B cell (primary cell): ENCODE results near the gene NLGN1. TPM values are rescaled to one million over a fixed set of nuclear protein-coding genes. Genes with fewer than 3 reads are reported as not detected.

Experiments
- ATAC-seq: fragments of 200-7000 bp; cut with Tn5 transposase; one replicate; pipeline ENCODE4 v1.10.0; 2021; ENCODE audit warnings: low read depth, mild to moderate bottlenecking, moderate number of reproducible peaks, moderate library complexity
- CTCF ChIA-PET: fragments of 350-600 bp; sonication (Branson Sonifier 250); formaldehyde crosslinking; loops from one replicate; lab custom pipeline; 2021; ENCODE audit warnings: antibody characterized with exemption, inconsistent platforms; lab: Charles Lee
- POLR2A ChIA-PET: fragments of 350-600 bp; sonication (Branson Sonifier 250); formaldehyde crosslinking; loops from one replicate; lab custom pipeline; 2021; ENCODE audit warnings: antibody characterized with exemption; lab: Charles Lee
- DNase-seq: peaks from one replicate; pipeline ENCODE4 v3.0.0; 2013
- H2AFZ ChIP-seq: 2 replicates; pipeline ENCODE4 v1.6.1; 2012; ENCODE audit warnings: mild to moderate bottlenecking, low read depth, low read length; ENCODE audit not compliant: insufficient read depth, poor library complexity, severe bottlenecking
- H3K27ac ChIP-seq, 2 donors: 1 replicate in 1 of 2; 2 replicates in 1 of 2; pipeline ENCODE4 v1.5.1; 2012 to 2013; ENCODE audit warnings: low read length in 2 of 2, mild to moderate bottlenecking in 2 of 2, moderate library complexity in 1 of 2
- H3K27me3 ChIP-seq, 4 experiments: fragments of 200-600 bp in 1 of 4; sonication (generic) in 1 of 4; replicated peaks in 1 of 4; 1 replicate in 2 of 4; 2 replicates in 2 of 4; pipeline versions ENCODE4 v1.6.1 to v1.7.0; 2013 to 2016; ENCODE audit warnings: low read length in 3 of 4, mild to moderate bottlenecking in 2 of 4, mixed read lengths in 1 of 4, moderate library complexity in 1 of 4; ENCODE audit not compliant: insufficient read depth in 4 of 4, control insufficient read depth in 3 of 4; ENCODE audit errors: control extremely low read depth in 1 of 4
- H3K36me3 ChIP-seq, 2 experiments: replicated peaks in 1 of 2; 1 replicate in 1 of 2; 2 replicates in 1 of 2; pipeline versions ENCODE4 v1.6.1 to v1.7.1; 2013; ENCODE audit warnings: low read length in 1 of 2; ENCODE audit not compliant: insufficient read depth in 2 of 2, control insufficient read depth in 1 of 2; ENCODE audit errors: control extremely low read depth in 1 of 2, extremely low read depth in 1 of 2
- H3K4me1 ChIP-seq, 2 donors: fragments of 200-600 bp in 1 of 2; sonication (generic) in 1 of 2; 1 replicate in 1 of 2; 2 replicates in 1 of 2; pipeline versions ENCODE4 v1.5.1 to v1.6.1; 2013 to 2017; ENCODE audit warnings: low read length in 2 of 2; ENCODE audit not compliant: control insufficient read depth in 2 of 2, insufficient read depth in 2 of 2
- H3K4me2 ChIP-seq: replicated peaks from 2 replicates; pipeline ENCODE3; 2012; ENCODE audit warnings: mild to moderate bottlenecking, low read depth, low read length; ENCODE audit not compliant: poor library complexity, severe bottlenecking
- H3K4me3 ChIP-seq, 5 experiments: fragments of 200-600 bp in 1 of 5; sonication (generic) in 1 of 5; 1 replicate in 3 of 5; 2 replicates in 2 of 5; pipeline versions ENCODE4 v1.5.1 to v1.7.0; 2011 to 2016; ENCODE audit warnings: low read length in 4 of 5, mild to moderate bottlenecking in 4 of 5, low read depth in 2 of 5, control low read depth in 1 of 5, moderate library complexity in 1 of 5; ENCODE audit not compliant: insufficient read depth in 1 of 5; ENCODE audit errors: control extremely low read depth in 1 of 5, extremely low read depth in 1 of 5
- H3K79me2 ChIP-seq: fragments of 200-600 bp; sonication (generic); one replicate; pipeline ENCODE4 v1.6.0; 2016; ENCODE audit warnings: low read length; ENCODE audit not compliant: control insufficient read depth, insufficient read depth
- H3K9ac ChIP-seq: fragments of 200-600 bp; sonication (generic); 2 replicates; pipeline ENCODE4 v1.6.1; 2017; ENCODE audit warnings: mild to moderate bottlenecking, low read length, moderate library complexity
- H3K9me3 ChIP-seq, 3 donors: one replicate each; pipeline versions ENCODE4 v1.6.1 to v1.7.1; 2013; ENCODE audit warnings: low read length in 2 of 3; ENCODE audit not compliant: control insufficient read depth in 2 of 3, insufficient read depth in 1 of 3; ENCODE audit errors: control extremely low read depth in 1 of 3
- H4K20me1 ChIP-seq: 2 replicates; pipeline ENCODE4 v1.6.0; 2012; ENCODE audit warnings: mild to moderate bottlenecking, low read length; ENCODE audit not compliant: insufficient read depth, control insufficient read depth, poor library complexity, severe bottlenecking
- H3K27ac Mint-ChIP-seq: one replicate; pipeline ENCODE4 v1.8.0; 2021; ENCODE audit warnings: mixed read lengths
- H3K27me3 Mint-ChIP-seq: one replicate; pipeline ENCODE4 v1.8.0; 2021; ENCODE audit warnings: mixed read lengths
- H3K4me1 Mint-ChIP-seq: one replicate; pipeline ENCODE4 v1.8.0; 2021; ENCODE audit warnings: mixed read lengths
- H3K4me3 Mint-ChIP-seq: one replicate; pipeline ENCODE4 v1.8.0; 2021; ENCODE audit warnings: mixed read lengths
- H3K9me3 Mint-ChIP-seq: one replicate; pipeline ENCODE4 v1.8.0; 2022; ENCODE audit warnings: mixed read lengths; ENCODE audit not compliant: insufficient read depth
- CTCF ChIP-seq: fragments of 200-600 bp; IDR thresholded peaks from one replicate; pipeline ENCODE4 v1.8.0; 2022; ENCODE audit warnings: antibody characterized with exemption, mild to moderate bottlenecking
- EZH2 ChIP-seq: IDR thresholded peaks from 2 replicates; pipeline ENCODE4 v1.6.1; 2012; ENCODE audit warnings: borderline replicate concordance, low read depth, mild to moderate bottlenecking, moderate library complexity, low read length; ENCODE audit not compliant: insufficient read depth, poor library complexity, severe bottlenecking
- WGBS: methylation state at CpG from one replicate; pipeline ENCODE4 v1.1.5; 2013; ENCODE audit warnings: missing lambda C conversion rate; ENCODE audit not compliant: insufficient coverage; 5-methylcytosine and 5-hydroxymethylcytosine counted together
- intact Hi-C: fragments of 100-400 bp; cut with micrococcal nuclease; formaldehyde crosslinking; loops from one replicate; pipeline ENCODE4 v1.10.0; 2022
- polyA plus RNA-seq: library from polyadenylated mRNA; depleted of rRNA; stranded (reverse); fragments of >200 nt; gene quantifications from 2 replicates; pipeline ENCODE4 v1.2.3, GENCODE V29; 2012
- total RNA-seq, 2 donors: library from RNA; stranded (reverse); fragments of 120-200 nt in 1 of 2; gene quantifications; 1 replicate in 1 of 2; 2 replicates in 1 of 2; pipeline versions ENCODE4 v1.2.3 to v1.2.4, GENCODE V29; 2013 to 2022

Gene NLGN1
- total and polyA plus RNA-seq, 2 donors (not counting 1 experiment from before 2014, with no cell fraction given): not detected

DNA sequence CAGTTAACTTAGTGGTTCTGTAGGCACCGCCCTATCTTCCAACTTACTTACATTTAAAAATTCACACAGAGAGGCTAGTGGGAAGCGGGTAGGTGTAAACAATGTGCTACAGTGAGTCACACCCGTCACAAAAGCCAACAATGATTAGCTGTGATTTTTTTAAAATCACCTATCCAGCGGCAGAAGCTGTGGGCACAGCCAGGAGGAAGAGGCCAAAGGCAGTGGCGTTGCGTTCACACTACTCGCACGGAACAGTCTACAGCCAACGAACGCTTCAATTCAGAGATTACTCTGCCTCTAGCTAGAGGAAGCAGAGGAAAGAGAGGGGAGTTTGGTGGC, 2.5 kb upstream of the NLGN1 start:
- ATAC-seq (no peak), DNase-seq (no peak)
- Histone ChIP-seq H3K27ac (no peak overlapping the region), H3K9ac (no peak overlapping the region), H3K79me2 (no peaks in the 10 kb centered on the region), H3K4me1 (peaks cover 30 to 32% of the 10 kb centered on the region in 2 donors), H3K4me3 (peak overlapping the region in 4 of 5 experiments; percentile 22 to 38 (median 32)), H3K9me3 (peaks cover 0 to 10% (median 1%) of the 10 kb centered on the region in 3 donors), H2AFZ (peak overlapping the region; percentile 69), H4K20me1 (no peaks in the 10 kb centered on the region), H3K27me3 (peaks cover 0 to 32% (median 30%) of the 10 kb centered on the region in 4 experiments), H3K4me2 (peak overlapping the region; percentile 70), H3K36me3 (no peaks in the 10 kb centered on the region)
- H3K9me3 Mint-ChIP-seq: no peaks in the 10 kb centered on the region
- no peak overlapping the region for H3K27ac Mint-ChIP-seq
- no peak for TF ChIP-seq EZH2
- TF ChIP-seq CTCF: no peak
- POLR2A ChIA-PET: no interaction called here
- peaks cover 23% of the 10 kb centered on the region for H3K4me1 Mint-ChIP-seq
- peaks cover 57% of the 10 kb centered on the region for H3K27me3 Mint-ChIP-seq
- intact Hi-C loops: no loop called here
- H3K4me3 Mint-ChIP-seq: peak overlapping the region; percentile 62
- WGBS: 0% methylated on average over 3 of the region's 10 CpGs
- CTCF ChIA-PET: no interaction called here

GRCh38 chr3:173395412-173396181, 1.9 kb upstream of the NLGN1 start:
- no peaks in the 10 kb centered on the region for H4K20me1 ChIP-seq
- intact Hi-C loops: no loop called here
- peaks cover 61% of the 10 kb centered on the region for H3K27me3 Mint-ChIP-seq
- H3K9ac ChIP-seq: peak overlapping the region; percentile 47
- ATAC-seq (peak; percentile 28), DNase-seq (peak; percentile 35)
- POLR2A ChIA-PET: no interaction called here
- peak overlapping the region in 4 of 5 experiments; percentile 22 to 38 (median 32) for H3K4me3 ChIP-seq
- peak overlapping the region; percentile 69 for H2AFZ ChIP-seq
- H3K27me3 ChIP-seq: peaks cover 0 to 33% (median 31%) of the 10 kb centered on the region in 4 experiments
- H3K9me3 ChIP-seq: peaks cover 0 to 10% (median 1%) of the 10 kb centered on the region in 3 donors
- whole genome bisulfite sequencing: 2% methylated on average over 34 of the region's 71 CpGs
- no peaks in the 10 kb centered on the region for H3K79me2 ChIP-seq
- no peaks in the 10 kb centered on the region for H3K36me3 ChIP-seq
- H3K27ac ChIP-seq: no peak overlapping the region
- CTCF ChIA-PET: no interaction called here
- peak overlapping the region; percentile 62 for H3K4me3 Mint-ChIP-seq
- H3K4me1 Mint-ChIP-seq: peaks cover 23% of the 10 kb centered on the region
- H3K4me1 ChIP-seq: peaks cover 30 to 32% of the 10 kb centered on the region in 2 donors
- H3K27ac Mint-ChIP-seq: no peak overlapping the region
- no peak for TF ChIP-seq CTCF
- TF ChIP-seq EZH2: no peak
- H3K4me2 ChIP-seq: peak overlapping the region; percentile 70
- no peaks in the 10 kb centered on the region for H3K9me3 Mint-ChIP-seq
